GM19193 (cell line): ENCODE measurements around the gene ARL9.

Source experiments
- POLR2A ChIP-seq: IDR thresholded peaks from 4 replicates; pipeline ENCODE4 v1.6.1; 2011; ENCODE audit not compliant: insufficient read depth, insufficient read length; ENCODE audit errors: extremely low read depth

ARL9 gene

GRCh38 chr4:56513517-56513916 is 7.9 kb downstream of the ARL9 start:
- no peak for TF ChIP-seq POLR2A

GRCh38 chr4:56530269-56531148 is 24.9 kb downstream of the ARL9 start:
- no peak for TF ChIP-seq POLR2A

- TF ChIP-seq POLR2A: no peak
Measured at GRCh38 chr4:56531149-56531770, 25.7 kb downstream of the ARL9 start.

- TF ChIP-seq POLR2A: no peak
Measured at GRCh38 chr4:56531823-56532222, 26.2 kb downstream of the ARL9 start.

GRCh38 chr4:56532239-56532638 is 26.6 kb downstream of the ARL9 start:
- TF ChIP-seq POLR2A: no peak

GRCh38 chr4:56535915-56536314 is 30.3 kb downstream of the ARL9 start:
- no peak for TF ChIP-seq POLR2A

GRCh38 chr4:56537147-56537546 is 31.6 kb downstream of the ARL9 start:
- TF ChIP-seq POLR2A: no peak

- TF ChIP-seq POLR2A: no peak
Measured at GRCh38 chr4:56540826-56541225, 35.2 kb downstream of the ARL9 start.

GRCh38 chr4:56544573-56545131 is 39.1 kb downstream of the ARL9 start:
- TF ChIP-seq POLR2A: no peak

- TF ChIP-seq POLR2A: no peak
Measured at GRCh38 chr4:56550642-56551041, 45.1 kb downstream of the ARL9 start.

GRCh38 chr4:56551516-56551915 is 45.9 kb downstream of the ARL9 start:
- TF ChIP-seq POLR2A: no peak

GRCh38 chr4:56552273-56552672 is 46.7 kb downstream of the ARL9 start:
- no peak for TF ChIP-seq POLR2A

- TF ChIP-seq POLR2A: no peak
Measured at GRCh38 chr4:56570041-56570440, 64.5 kb downstream of the ARL9 start.
